Upper lobe of left lung (tissue), 6 donors: ENCODE measurements around the gene SELL. TPM values are rescaled to one million over a fixed set of nuclear protein-coding genes. Genes with fewer than 3 reads are reported as not detected.

Source experiments
- ATAC-seq, 2 donors: fragments of 200-7000 bp; cut with Tn5 transposase; one replicate each; pipeline ENCODE4 v1.9.1; 2022; ENCODE audit warnings: mild to moderate bottlenecking in 2 of 2, moderate library complexity in 2 of 2; ENCODE audit not compliant: low FRiP score in 2 of 2
- DNase-seq, 2 donors: peaks; one replicate each; pipeline ENCODE4 v3.0.0-alpha.2; 2019 to 2020
- H3K27ac ChIP-seq, 4 donors: fragments of 200-600 bp; sonication (generic); one replicate each; pipeline ENCODE4 v1.5.1; 2016 to 2019
- H3K27me3 ChIP-seq, 4 donors: fragments of 200-600 bp; sonication (generic); one replicate each; pipeline ENCODE4 v1.5.1; 2017 to 2019
- H3K36me3 ChIP-seq, 4 donors: fragments of 200-600 bp; sonication (generic); one replicate each; pipeline ENCODE4 v1.5.1; 2016 to 2019
- H3K4me1 ChIP-seq, 4 donors: fragments of 200-600 bp; sonication (generic); one replicate each; pipeline ENCODE4 v1.5.1; 2018 to 2019
- H3K4me3 ChIP-seq, 4 donors: fragments of 200-600 bp; sonication (generic); one replicate each; pipeline ENCODE4 v1.5.1; 2017 to 2019; ENCODE audit warnings: mild to moderate bottlenecking in 2 of 4, moderate library complexity in 1 of 4
- H3K9me3 ChIP-seq, 4 donors: fragments of 200-600 bp; sonication (generic); one replicate each; pipeline ENCODE4 v1.5.1; 2018 to 2019
- EP300 ChIP-seq, 4 donors: sonication (generic); formaldehyde crosslinking; IDR thresholded peaks; one replicate each; pipeline ENCODE4 v1.5.1; 2017; ENCODE audit warnings: antibody characterized with exemption in 4 of 4, control low read depth in 2 of 4
- POLR2A ChIP-seq, 4 donors: fragments of 450-650 bp; IDR thresholded peaks; one replicate each; pipeline ENCODE4 v1.5.1; 2016 to 2017; ENCODE audit warnings: antibody characterized with exemption in 4 of 4, mild to moderate bottlenecking in 2 of 4
- POLR2AphosphoS5 ChIP-seq, 2 donors: sonication (generic); formaldehyde crosslinking; IDR thresholded peaks; one replicate each; pipeline ENCODE4 v1.5.1; 2017; ENCODE audit warnings: antibody characterized with exemption in 2 of 2
- WGBS, 2 donors: methylation state at CpG; one replicate each; pipeline ENCODE4 v1.1.5; 2017 to 2018; 5-methylcytosine and 5-hydroxymethylcytosine counted together
- total RNA-seq, 6 donors: library from RNA; depleted of rRNA in 4 of 6; stranded (reverse); fragments of >200 nt in 4 of 6; gene quantifications; one replicate each; pipeline versions ENCODE4 v1.1.0 to v1.2.1, GENCODE V29; 2016 to 2021
- TF ChIP-seq, protein P1 (sequence below), 6 experiments: fragments of 450-650 bp in 4 of 6; fragments of 200-600 bp in 2 of 6; sonication (generic) in 2 of 6; IDR thresholded peaks; one replicate each; pipeline ENCODE4 v1.5.1; 2016 to 2019; ENCODE audit warnings: antibody characterized with exemption in 6 of 6
- donor health status: DM: no; HTN: no; CAD: no; lungs with moderate emphysema.
- donor health status: DM: no; HTN: yes; CAD: no; lungs with severe emphysema.

SELL gene
- total RNA-seq, 6 donors from 2014 or later: 3.9 to 41.3 (median 14.5) TPM

DNA sequence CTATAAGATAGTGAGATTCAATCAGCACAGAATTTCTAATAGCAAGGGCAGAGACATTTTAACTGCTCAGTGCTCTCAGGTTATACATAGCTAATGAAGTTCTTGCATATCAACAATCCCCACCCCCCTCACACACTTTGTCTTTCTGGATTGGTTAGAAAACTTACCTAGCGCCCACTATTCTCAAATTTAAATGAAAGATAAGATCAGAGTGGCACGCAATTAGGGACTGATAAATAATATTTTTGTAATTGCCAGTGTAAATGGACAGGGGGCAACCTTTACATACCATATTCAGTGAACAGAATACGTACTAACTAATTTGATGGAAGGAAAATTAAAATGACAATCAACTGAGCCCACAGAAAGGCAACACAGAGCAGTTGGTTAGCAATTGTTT is 11.7 kb downstream of the SELL start:
- no peak for ATAC-seq
- Histone ChIP-seq H3K36me3 (no peaks in the 10 kb centered on the region), H3K4me3 (no peak overlapping the region), H3K4me1 (peaks cover 0 to 6% (median 3%) of the 10 kb centered on the region in 4 donors), H3K27ac (no peak overlapping the region), H3K9me3 (no peaks in the 10 kb centered on the region), H3K27me3 (no peaks in the 10 kb centered on the region)
- DNase-seq: no peak
- TF ChIP-seq, protein P1, sequence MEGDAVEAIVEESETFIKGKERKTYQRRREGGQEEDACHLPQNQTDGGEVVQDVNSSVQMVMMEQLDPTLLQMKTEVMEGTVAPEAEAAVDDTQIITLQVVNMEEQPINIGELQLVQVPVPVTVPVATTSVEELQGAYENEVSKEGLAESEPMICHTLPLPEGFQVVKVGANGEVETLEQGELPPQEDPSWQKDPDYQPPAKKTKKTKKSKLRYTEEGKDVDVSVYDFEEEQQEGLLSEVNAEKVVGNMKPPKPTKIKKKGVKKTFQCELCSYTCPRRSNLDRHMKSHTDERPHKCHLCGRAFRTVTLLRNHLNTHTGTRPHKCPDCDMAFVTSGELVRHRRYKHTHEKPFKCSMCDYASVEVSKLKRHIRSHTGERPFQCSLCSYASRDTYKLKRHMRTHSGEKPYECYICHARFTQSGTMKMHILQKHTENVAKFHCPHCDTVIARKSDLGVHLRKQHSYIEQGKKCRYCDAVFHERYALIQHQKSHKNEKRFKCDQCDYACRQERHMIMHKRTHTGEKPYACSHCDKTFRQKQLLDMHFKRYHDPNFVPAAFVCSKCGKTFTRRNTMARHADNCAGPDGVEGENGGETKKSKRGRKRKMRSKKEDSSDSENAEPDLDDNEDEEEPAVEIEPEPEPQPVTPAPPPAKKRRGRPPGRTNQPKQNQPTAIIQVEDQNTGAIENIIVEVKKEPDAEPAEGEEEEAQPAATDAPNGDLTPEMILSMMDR (IDR thresholded peaks at IDR 0.05): no peak
- TF ChIP-seq POLR2AphosphoS5 (IDR thresholded peaks at IDR 0.05) (no peak), EP300 (IDR thresholded peaks at IDR 0.05) (no peak), POLR2A (IDR thresholded peaks at IDR 0.05) (no peak)
- WGBS, 2 donors: 49 to 57% methylated on average over 3 of the region's 3 CpGs

DNA sequence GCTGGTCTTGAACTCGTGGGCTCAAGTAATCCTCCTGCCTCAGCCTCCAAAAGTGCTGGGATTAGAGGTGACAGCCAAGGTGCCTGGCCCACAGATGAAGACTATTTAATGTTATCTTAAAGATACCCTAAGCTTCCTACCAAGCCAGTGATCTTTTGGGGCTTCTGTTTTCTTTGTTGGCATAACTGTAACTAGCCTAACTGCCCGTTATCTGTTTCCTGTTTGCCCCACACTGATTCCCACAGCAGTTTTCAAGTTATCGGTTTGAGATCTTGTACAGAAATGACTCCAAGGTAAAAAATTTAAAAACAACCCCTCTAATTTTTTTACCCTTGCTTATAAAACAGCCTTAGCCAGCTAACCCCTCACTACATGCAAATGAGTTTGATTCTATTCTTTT is 12.4 kb downstream of the SELL start:
- no peaks in the 10 kb centered on the region for H3K9me3 ChIP-seq
- DNase-seq (no peak), ATAC-seq (no peak)
- H3K4me1 ChIP-seq: peaks cover 0 to 6% (median 3%) of the 10 kb centered on the region in 4 donors
- H3K27me3 ChIP-seq: no peaks in the 10 kb centered on the region
- H3K36me3 ChIP-seq: no peaks in the 10 kb centered on the region
- H3K27ac ChIP-seq: no peak overlapping the region
- WGBS, 2 donors: 63 to 72% methylated on average over 3 of the region's 3 CpGs
- TF ChIP-seq, protein P1 (IDR thresholded peaks at IDR 0.05): no peak
- TF ChIP-seq POLR2A (IDR thresholded peaks at IDR 0.05) (no peak), EP300 (IDR thresholded peaks at IDR 0.05) (no peak), POLR2AphosphoS5 (IDR thresholded peaks at IDR 0.05) (no peak)
- no peak overlapping the region for H3K4me3 ChIP-seq

DNA sequence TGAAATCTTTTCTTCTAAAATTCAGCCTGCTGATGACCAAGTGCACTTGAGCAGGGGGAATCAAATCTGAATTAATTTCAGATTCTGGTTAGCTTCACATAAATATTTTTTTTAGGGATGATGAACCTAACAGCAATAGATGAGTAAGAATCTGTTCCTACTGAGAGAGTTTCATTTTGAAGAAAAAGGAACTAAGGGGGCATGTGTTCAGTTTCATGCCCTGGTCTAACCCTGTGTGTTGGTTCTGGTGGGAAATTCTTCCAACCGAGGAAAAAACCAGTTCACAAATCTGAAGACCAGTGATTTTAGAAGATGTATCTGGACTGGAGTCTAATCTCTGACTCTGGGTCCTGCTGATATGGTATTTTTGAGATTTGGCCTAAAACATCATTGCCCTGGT is 13.7 kb downstream of the SELL start:
- no peaks in the 10 kb centered on the region for H3K9me3 ChIP-seq
- DNase-seq: no peak
- ATAC-seq: no peak
- peaks cover 0 to 15% (median 3%) of the 10 kb centered on the region in 4 donors for H3K4me1 ChIP-seq
- no peaks in the 10 kb centered on the region for H3K36me3 ChIP-seq
- TF ChIP-seq POLR2A (IDR thresholded peaks at IDR 0.05) (no peak), EP300 (IDR thresholded peaks at IDR 0.05) (no peak), POLR2AphosphoS5 (IDR thresholded peaks at IDR 0.05) (no peak)
- TF ChIP-seq, protein P1 (IDR thresholded peaks at IDR 0.05): no peak
- no peaks in the 10 kb centered on the region for H3K27me3 ChIP-seq
- no peak overlapping the region for H3K4me3 ChIP-seq
- H3K27ac ChIP-seq: peak overlapping the region in 1 of 4 donors; percentile 55
- WGBS, 2 donors: 54 to 70% methylated on average over 1 of the region's 1 CpG

DNA sequence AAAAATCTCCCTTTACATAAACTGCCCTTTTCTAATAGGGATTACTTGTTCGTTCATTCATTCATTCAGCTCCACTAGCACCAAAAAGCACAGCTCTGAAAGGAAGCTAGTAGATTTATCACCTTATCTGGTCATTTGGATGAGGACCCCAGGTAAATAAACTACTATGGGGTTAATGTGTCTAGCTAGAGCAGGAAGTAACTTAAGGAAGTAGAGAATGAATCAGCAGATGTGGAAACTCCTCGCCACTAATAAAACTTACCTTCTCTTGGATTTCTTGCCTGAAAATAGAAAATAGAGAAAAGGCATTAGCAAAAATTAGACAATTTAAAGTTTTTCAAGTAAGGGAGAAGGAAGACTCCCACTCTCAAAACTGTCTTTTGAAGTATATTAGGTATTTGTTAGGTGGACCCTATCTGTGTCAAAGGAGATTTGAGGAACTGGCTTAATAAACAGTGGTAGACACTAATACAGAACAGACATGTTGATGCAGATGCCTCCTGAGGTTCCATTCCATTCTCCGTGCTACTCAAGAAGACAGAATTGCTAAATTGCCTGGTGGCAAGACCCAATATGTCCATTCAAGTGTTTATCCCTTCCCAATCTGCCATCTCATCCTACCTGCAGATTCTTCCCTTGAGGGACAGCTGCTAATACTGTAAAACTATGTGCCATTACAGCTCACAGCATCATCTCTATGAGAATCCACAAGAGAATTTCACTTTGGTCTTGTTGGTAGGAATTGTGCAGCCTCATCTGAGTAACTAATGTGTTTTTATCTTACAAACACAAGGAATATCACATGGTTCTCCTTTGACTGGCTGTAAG is 14.9 kb downstream of the SELL start:
- WGBS, 2 donors: 59 to 65% methylated on average over 3 of the region's 3 CpGs
- DNase-seq: no peak
- Histone ChIP-seq H3K4me3 (no peak overlapping the region), H3K27me3 (no peaks in the 10 kb centered on the region), H3K36me3 (no peaks in the 10 kb centered on the region), H3K4me1 (peaks cover 0 to 20% (median 6%) of the 10 kb centered on the region in 4 donors), H3K9me3 (no peaks in the 10 kb centered on the region), H3K27ac (peak overlapping the region in 3 of 4 donors; percentile 2 to 50 (median 5))
- no peak for ATAC-seq
- TF ChIP-seq EP300 (IDR thresholded peaks at IDR 0.05): no peak
- TF ChIP-seq POLR2A (IDR thresholded peaks at IDR 0.05): no peak
- TF ChIP-seq POLR2AphosphoS5 (IDR thresholded peaks at IDR 0.05): no peak
- TF ChIP-seq, protein P1 (IDR thresholded peaks at IDR 0.05): no peak
